GM08714 (cell line): Measurements from ENCODE around the gene DHDDS.

Experiments used
- H3K4me3 ChIP-seq: fragments of 200-500 bp; sonication (Bioruptor generic); 2 replicates; pipeline ENCODE4 v1.5.1; 2014; ENCODE audit warnings: mild to moderate bottlenecking, low read length, inconsistent platforms
- ZNF274 ChIP-seq: IDR thresholded peaks from 2 replicates; pipeline ENCODE4 v1.6.1; 2012; ENCODE audit warnings: mild to moderate bottlenecking, low read depth, low read length

DHDDS gene

DNA sequence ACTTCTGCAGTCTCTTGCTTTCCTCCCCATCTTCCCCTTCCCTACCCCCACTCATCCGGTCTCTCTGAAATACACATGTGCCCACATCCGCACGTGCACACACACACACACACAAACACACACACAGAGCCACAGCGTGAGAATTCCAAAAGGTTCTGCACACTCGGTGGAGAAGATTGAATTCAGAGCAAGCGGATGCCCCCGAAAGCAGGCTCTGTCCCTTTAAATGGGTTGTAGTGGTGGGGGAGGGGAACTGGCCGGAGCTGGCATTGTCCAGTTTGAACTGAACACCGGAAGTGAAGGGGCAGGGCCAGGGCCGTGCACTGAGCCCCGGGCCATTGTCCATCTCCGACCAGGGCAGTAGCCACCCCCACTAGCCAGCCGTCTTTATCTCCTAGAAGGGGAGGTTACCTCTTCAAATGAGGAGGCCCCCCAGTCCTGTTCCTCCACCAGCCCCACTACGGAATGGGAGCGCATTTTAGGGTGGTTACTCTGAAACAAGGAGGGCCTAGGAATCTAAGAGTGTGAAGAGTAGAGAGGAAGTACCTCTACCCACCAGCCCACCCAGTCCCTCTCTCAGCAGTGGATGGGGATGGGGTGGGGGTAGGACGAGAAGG lies 22.8 kb upstream of the DHDDS start:
- TF ChIP-seq ZNF274: no peak
- H3K4me3 ChIP-seq: no peak overlapping the region

DNA sequence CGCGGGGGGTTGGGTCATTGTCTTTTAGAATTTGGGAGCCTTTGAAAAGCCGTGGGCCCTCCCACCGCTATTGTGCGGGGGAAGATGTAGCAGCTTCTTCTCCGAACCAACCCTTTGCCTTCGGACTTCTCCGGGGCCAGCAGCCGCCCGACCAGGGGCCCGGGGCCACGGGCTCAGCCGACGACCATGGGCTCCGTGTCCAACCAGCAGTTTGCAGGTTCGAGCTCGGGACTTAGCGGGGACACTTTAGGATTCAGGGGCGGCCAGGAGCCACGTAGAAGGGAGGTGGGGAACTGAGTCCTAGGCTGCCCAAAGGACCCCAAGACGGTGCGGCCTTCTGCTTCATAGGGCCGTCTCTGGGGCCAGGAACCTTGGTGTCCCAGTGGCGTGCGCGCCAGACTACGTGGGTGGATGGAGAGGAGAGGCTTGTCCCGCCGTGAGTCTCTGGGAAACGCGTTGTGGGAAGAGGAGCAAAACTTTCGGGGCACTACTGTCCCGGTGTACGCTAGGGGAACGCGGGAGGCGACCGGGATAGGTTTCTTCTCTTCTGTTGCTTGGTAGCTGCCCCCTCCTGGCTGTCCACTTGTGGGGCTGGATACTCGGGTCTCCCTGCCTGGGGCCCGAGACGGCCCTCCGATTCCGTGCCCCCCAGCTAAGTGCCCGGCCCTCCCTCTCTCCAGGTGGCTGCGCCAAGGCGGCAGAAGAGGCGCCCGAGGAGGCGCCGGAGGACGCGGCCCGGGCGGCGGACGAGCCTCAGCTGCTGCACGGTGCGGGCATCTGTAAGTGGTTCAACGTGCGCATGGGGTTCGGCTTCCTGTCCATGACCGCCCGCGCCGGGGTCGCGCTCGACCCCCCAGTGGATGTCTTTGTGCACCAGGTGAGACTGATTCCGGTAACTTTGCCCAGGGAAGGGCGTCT lies 21.2 kb upstream of the DHDDS start, which contains the start of gene LIN28A:
Gene LIN28A (plus strand): TSS at position 112 of the 918 bp plus-strand sequence. CDS start 75 bp downstream, at position 187.
- no peak within 1 kb of the TSS for H3K4me3 ChIP-seq
- TF ChIP-seq ZNF274: no peak

DNA sequence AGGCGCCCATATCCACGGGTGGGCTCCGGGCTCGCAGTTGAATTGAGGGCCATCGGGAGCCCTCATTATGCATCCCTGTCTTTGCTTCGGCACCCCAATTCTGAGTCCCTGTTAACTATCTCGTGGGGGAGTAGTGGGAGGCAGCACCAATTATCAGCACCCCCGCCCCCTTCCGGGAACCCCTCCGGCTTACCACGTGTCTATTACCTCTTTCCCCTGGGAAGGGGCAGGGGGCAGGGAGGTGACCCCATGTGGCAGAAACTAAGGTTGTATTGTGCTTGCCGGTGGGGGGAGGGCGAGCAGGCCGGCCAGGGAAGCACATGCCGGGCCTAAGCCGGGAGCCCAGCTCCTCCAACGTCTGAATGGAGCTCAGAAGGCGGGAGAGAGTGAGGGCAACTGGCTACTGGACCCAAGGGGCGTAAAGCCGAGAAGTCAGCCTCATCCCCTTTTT lies 20.5 kb upstream of the DHDDS start:
- no peak for TF ChIP-seq ZNF274
- no peak overlapping the region for H3K4me3 ChIP-seq

DNA sequence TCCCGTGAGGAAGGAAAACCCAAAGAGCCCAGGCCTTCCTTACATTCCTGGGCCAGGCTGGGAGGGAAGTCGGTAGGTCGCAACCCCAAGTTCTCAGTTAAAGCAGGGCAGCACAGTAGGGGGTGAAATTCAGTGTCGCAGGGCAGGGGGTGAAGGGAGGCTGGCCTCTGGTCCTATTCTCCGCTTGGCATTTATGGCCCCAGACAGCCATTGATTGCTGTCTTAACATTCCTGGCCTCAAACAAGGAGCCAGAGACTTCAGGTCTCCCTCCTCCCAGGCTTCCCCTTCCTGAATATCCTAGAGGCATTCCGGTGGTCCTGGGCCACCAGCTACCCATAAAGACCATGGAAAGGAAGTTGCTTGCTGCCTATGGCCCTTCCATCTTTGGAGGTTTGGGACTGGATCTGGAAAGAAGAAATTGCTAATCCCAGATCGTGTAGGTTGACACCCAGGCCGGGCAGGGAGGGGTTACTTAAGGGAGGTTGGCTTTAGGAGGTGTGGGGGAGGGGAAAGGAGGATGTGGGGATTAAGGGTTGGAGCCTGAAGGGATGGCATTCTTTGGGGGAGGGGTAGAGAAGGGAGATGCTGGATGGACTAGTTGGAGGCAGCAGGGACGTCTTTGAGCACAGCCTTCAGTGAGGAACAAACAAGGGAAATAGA lies 19.8 kb upstream of the DHDDS start:
- H3K4me3 ChIP-seq: no peak overlapping the region
- no peak for TF ChIP-seq ZNF274

DNA sequence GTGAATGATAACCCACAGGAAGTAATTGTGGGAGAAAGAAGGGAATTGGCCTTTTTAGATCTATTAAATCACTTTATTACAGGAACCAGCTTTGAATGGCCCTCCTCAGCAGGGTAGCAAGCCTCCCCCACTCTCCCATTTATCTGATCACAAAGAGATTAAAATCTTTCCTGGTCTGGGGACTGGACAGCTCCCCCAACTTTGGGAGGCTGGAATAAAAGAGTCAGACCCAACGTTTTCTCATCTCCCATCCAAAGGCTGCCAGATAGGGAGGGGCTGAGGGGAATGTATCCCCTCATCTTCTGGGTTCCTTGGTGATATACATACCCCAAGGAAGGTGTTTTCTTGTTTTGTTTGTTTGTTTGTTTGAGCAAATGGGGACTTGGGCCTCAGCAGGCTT lies 19.1 kb upstream of the DHDDS start:
- TF ChIP-seq ZNF274: no peak
- H3K4me3 ChIP-seq: no peak overlapping the region

DNA sequence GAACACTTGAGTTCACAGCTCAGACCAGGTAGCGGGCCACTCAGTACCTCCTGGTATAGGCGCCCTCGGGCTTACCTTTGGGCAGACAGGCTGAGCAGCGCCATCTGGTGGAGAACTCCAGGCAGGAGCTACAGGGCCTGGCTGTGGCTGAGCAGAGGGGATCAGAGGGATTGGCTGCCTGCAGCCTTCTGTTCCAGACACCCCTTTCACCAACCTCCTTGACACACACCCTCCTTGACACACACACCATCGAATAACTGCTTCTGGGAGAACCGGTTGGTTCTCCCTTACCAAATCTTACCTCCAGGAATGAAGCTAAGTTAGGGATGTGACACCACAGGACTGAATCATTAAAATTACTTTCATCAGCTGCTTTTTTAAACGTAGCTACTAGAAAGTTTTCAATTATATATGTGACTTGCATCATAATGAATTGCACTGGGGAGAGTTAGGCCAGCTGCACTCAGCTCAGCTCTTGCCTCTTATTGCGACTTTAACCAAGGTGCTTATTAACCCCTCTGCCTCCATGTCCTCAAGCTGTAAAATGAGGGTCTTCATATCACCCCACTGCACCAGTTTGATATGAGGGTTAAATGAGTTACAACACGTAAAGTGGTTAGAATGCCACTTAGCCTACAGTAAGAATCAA lies 14.9 kb upstream of the DHDDS start:
- H3K4me3 ChIP-seq: no peak overlapping the region
- TF ChIP-seq ZNF274: no peak

DNA sequence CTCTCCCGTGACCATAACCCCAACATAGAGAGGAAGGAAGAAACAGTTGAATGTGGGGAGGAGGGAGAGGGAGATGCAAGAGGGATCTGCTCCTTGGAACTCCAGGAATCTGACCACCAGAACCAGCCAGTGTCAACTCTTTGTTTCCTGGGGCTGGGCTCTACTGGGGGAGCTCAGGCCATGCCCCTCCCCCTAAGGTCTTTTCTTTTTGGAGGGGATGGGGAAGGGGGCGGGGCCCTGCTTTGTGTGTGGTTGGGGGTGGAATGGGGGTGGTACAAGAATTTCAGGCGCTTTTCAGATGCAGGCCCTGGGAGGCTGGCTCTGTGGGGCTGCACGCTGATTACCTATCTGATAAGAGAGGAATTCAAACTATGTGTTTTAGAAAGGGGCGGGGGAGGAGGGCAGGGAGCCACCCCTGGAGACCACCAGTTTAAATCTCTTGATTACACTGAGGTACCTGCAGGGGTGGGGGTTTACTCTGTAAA lies 13.2 kb upstream of the DHDDS start:
- TF ChIP-seq ZNF274: no peak
- H3K4me3 ChIP-seq: no peak overlapping the region

DNA sequence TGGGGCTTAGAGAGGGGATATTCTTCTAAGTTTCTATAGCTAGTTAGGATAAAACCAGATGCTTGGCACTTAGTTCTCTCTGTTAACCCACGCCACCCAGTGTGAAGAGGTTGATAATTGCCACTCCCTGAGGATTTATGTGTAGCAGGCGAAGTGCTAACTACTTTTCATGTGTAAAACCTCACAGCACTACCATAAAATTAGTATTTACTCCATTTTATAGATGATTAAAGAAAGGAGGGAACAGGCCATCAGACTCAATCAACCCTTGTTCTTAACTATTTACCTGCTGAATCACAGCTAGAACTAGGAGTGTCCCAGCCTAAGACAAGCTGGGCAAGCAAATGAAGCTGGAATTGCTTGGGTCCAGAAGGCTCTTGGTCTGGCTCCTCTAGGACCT lies 12.6 kb upstream of the DHDDS start:
- no peak for TF ChIP-seq ZNF274
- no peak overlapping the region for H3K4me3 ChIP-seq

DNA sequence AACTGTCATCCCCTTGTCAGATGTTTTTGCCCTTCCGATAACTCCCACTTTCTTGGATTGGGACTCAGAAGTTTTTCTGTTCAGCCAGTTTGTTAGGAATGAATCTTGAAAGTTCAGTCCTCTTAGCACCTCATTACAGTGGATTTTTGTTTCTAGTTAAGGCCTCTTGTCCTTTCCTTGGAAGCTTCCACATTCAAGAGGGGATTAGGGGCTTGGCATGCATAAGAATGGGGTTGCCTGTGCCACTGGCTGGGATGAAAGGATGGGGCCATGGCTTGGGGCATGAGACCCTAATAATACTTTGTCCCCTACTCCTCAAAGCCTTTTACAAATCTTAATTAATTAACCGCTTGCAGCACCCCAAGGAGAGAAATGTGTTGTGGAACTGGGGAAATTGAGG lies 2.4 kb upstream of the DHDDS start:
- no peak overlapping the region for H3K4me3 ChIP-seq
- no peak for TF ChIP-seq ZNF274

DNA sequence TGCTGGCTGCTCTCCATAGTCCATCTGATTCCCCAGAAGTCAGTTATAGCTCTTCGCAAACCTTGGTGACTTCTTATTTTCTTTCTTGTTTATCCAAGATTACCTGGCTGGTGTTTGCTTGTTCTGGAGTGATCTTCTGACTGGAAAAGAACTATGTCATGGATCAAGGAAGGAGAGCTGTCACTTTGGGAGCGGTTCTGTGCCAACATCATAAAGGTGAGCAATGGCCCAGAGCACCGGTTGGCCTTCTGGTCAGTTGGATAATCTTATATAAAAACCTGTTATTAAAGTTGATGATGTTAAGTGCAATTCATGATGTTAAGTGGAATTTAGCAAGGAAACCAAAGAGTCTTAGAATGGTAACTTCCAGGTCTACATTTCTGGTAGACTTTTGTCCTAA lies 672 bp downstream of the DHDDS start:
- H3K4me3 ChIP-seq: peak overlapping the region; percentile 82
- no peak for TF ChIP-seq ZNF274

DNA sequence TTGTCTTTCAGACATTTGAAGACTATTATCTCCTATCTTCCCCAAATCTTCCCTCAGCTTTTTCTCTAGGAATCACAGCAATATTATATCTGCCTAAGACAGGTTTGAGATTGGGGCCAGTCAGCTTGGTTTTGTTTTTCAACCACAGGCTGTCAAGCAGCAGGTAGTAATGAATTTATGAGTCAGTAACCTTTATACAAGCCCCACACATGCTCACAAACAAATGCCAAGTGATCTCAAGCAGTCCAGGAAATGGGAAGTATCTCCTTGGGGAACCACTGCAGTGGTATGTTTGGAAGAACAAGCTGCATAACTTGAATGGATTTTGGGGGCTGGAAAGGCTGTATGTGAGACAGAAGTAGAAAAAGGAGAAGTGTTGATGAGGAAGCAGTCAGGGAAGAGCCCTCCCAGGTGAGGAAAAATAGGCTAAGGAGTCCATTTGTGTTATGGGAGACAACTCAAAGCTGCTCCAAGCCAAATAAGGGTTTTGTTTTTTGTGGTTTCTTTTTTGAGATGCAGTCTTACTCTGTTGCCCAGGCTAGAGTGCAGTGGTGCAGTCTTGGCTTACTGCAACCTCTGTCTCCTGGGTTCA lies 2.1 kb downstream of the DHDDS start:
- TF ChIP-seq ZNF274: no peak
- H3K4me3 ChIP-seq: no peak overlapping the region

DNA sequence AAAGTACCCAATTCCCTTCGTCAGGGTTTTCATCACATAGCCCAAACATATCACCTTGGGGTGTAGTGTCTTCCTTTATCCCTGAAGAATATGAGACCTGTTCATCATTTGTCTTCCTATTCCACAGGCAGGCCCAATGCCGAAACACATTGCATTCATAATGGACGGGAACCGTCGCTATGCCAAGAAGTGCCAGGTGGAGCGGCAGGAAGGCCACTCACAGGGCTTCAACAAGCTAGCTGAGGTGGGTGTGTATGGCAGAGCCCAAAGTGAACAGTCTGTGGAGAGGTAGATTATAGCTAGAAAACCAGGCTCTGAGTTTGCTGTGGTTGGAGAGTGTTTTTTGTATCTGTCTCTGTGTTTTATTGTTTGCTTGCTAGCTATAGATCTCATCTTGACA lies 5.9 kb downstream of the DHDDS start:
- H3K4me3 ChIP-seq: no peak overlapping the region
- TF ChIP-seq ZNF274: no peak

DNA sequence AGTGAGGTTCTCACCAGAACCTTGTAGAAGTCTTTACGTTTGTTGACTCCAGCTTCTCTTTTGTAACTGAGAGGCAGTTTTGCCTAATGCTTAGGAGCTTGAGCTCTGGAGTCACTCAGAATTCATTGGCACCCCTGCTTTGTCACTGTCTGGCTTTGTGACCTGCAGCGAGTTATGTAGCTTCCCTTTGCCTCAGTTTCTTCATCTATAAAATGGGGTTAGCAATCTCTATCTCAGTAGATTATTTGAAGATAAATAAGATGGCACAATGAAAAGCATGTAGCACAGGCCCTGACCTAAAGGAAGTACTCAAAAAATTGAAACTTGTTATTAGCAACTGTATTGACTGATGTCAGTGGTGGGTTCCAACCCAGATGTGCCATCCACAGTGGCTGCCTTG lies 8.1 kb downstream of the DHDDS start:
- no peak for TF ChIP-seq ZNF274
- no peak overlapping the region for H3K4me3 ChIP-seq

DNA sequence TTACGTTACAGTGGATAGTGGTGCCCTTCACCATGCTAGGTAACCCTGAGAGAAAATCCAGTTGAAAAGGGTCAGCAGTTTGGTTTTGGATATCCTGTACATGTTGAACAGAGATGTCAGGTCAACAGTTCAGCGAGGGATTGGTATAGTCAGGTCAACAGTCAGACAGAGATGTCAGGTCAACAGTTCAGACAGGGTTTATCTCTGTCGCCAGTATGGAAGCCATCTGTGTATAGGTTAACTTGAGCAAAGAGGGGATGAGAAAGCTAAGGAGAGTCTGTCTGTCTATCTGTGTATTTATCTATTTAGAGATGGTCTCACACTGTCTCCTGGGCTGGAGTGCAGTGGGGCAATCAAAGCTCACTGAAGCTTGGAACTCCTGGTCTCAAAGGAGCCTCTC lies 17.7 kb downstream of the DHDDS start:
- no peak for TF ChIP-seq ZNF274
- no peak overlapping the region for H3K4me3 ChIP-seq
